LNCaP clone FGC (cell line): ENCODE results near the gene MTURN.

Experiments
- DNase-seq: peaks from one replicate; pipeline ENCODE4 v3.0.0-alpha.2; 2011; ENCODE audit warnings: low read depth
- H3K4me3 ChIP-seq: 2 replicates; pipeline ENCODE4 v1.5.1; 2011; ENCODE audit warnings: mild to moderate bottlenecking, low read depth, low read length, control low read depth
- CTCF ChIP-seq: IDR thresholded peaks from 2 replicates; pipeline ENCODE4 v1.5.1; 2012; ENCODE audit warnings: mild to moderate bottlenecking; ENCODE audit not compliant: control insufficient read depth, insufficient read depth; ENCODE audit errors: extremely low read depth

The MTURN gene

GRCh38 chr7:30149640-30150272 is 15.0 kb downstream of the MTURN start:
- no peak for DNase-seq
- no peak for TF ChIP-seq CTCF
- H3K4me3 ChIP-seq: no peak overlapping the region

GRCh38 chr7:30150711-30151110 is 15.9 kb downstream of the MTURN start:
- no peak for DNase-seq
- no peak overlapping the region for H3K4me3 ChIP-seq
- no peak for TF ChIP-seq CTCF

GRCh38 chr7:30154111-30154587 is 19.4 kb downstream of the MTURN start:
- DNase-seq: no peak
- TF ChIP-seq CTCF: no peak

GRCh38 chr7:30155481-30155880 is 20.7 kb downstream of the MTURN start:
- DNase-seq: no peak
- no peak overlapping the region for H3K4me3 ChIP-seq
- TF ChIP-seq CTCF: no peak

More at GRCh38 chr7:30154111-30154587, 19.4 kb downstream of the MTURN start:
- no peak overlapping the region for H3K4me3 ChIP-seq

- DNase-seq: no peak
- TF ChIP-seq CTCF: no peak
- H3K4me3 ChIP-seq: no peak overlapping the region
Measured at GRCh38 chr7:30157204-30157603, 22.4 kb downstream of the MTURN start.

- H3K4me3 ChIP-seq: no peak overlapping the region
- DNase-seq: no peak
- no peak for TF ChIP-seq CTCF
Measured at GRCh38 chr7:30159163-30159562, 24.4 kb downstream of the MTURN start.

- TF ChIP-seq CTCF: peak; percentile 37; the same call in 1 of the 2 replicates
- no peak overlapping the region for H3K4me3 ChIP-seq
- DNase-seq: no peak
Measured at GRCh38 chr7:30159698-30160143, 24.9 kb downstream of the MTURN start.
